Stimulated activated CD8-positive, alpha-beta memory T cell treated with anti-CD3 and anti-CD28 coated beads, Interleukin-4, amount 100 ng/mL, for 48 hours (primary cell): Measurements from ENCODE around the gene OR2C3.
"Not testable (repeated sequence)": the region's sequence is repeated elsewhere in the genome, so short reads cannot be mapped to it uniquely, and the experiment has no call there.

Experiments used
- DNase-seq: peaks from one replicate; pipeline ENCODE4 v3.0.0-alpha.2; 2020

OR2C3 gene

GRCh38 chr1:247536340-247536739, at the start of gene OR2C3:
Gene OR2C3, minus strand, starts transcription at chr1:247536440. Its CDS starts 3,929 bp downstream, at chr1:247532511.
- DNase-seq: no peak

- no peak for DNase-seq
Observed at GRCh38 chr1:247578946-247579460, 42.8 kb upstream of the OR2C3 start.

GRCh38 chr1:247576514-247576913, 40.3 kb upstream of the OR2C3 start:
- no peak for DNase-seq

GRCh38 chr1:247574664-247575063, 38.4 kb upstream of the OR2C3 start:
- DNase-seq: no peak

- DNase-seq: no peak
Observed at GRCh38 chr1:247574236-247574635, 38.0 kb upstream of the OR2C3 start.

GRCh38 chr1:247562198-247562597, 26.0 kb upstream of the OR2C3 start:
- DNase-seq: no peak

- no peak for DNase-seq
Observed at GRCh38 chr1:247561711-247562110, 25.5 kb upstream of the OR2C3 start.

- DNase-seq: no peak
Observed at GRCh38 chr1:247557926-247558674, 21.9 kb upstream of the OR2C3 start.

- DNase-seq: no peak
Observed at GRCh38 chr1:247552231-247552630, 16.0 kb upstream of the OR2C3 start.

- no peak for DNase-seq
Observed at GRCh38 chr1:247551721-247552120, 15.5 kb upstream of the OR2C3 start.

GRCh38 chr1:247548769-247549182, 12.5 kb upstream of the OR2C3 start, which contains the start of gene GCSAML:
Gene GCSAML, plus strand, starts transcription at chr1:247549134. Its CDS starts 58 bp downstream, at chr1:247549192.
- DNase-seq: no peak

GRCh38 chr1:247548092-247548491, 11.9 kb upstream of the OR2C3 start:
- DNase-seq: no peak

GRCh38 chr1:247542811-247543210, 6.6 kb upstream of the OR2C3 start:
- no peak for DNase-seq

- no peak for DNase-seq
Observed at GRCh38 chr1:247540581-247540980, 4.3 kb upstream of the OR2C3 start.

GRCh38 chr1:247539215-247539614, 3.0 kb upstream of the OR2C3 start:
- no peak for DNase-seq

- DNase-seq: no peak
Observed at GRCh38 chr1:247538561-247538960, 2.3 kb upstream of the OR2C3 start.

GRCh38 chr1:247535402-247535801, 838 bp downstream of the OR2C3 start:
- DNase-seq: no peak

GRCh38 chr1:247531937-247532336, 4.3 kb downstream of the OR2C3 start:
- no peak for DNase-seq

GRCh38 chr1:247530785-247531184, 5.5 kb downstream of the OR2C3 start:
- DNase-seq: no peak

- DNase-seq: no peak
Observed at GRCh38 chr1:247529771-247530355, 6.4 kb downstream of the OR2C3 start.

- DNase-seq: no peak
Observed at GRCh38 chr1:247528812-247529474, 7.3 kb downstream of the OR2C3 start.

GRCh38 chr1:247521886-247522285, 14.4 kb downstream of the OR2C3 start:
- not testable (repeated sequence) for DNase-seq

- DNase-seq: no peak
Observed at GRCh38 chr1:247518613-247518891, 17.7 kb downstream of the OR2C3 start.
